ENCODE measurements around the gene LMO2. TPM values are rescaled to one million over a fixed set of nuclear protein-coding genes. Genes with fewer than 3 reads are reported as not detected.

LMO2 gene
- polyA plus RNA-seq, 3 donors = 48.8 to 140 (median 75.8) TPM

DNA sequence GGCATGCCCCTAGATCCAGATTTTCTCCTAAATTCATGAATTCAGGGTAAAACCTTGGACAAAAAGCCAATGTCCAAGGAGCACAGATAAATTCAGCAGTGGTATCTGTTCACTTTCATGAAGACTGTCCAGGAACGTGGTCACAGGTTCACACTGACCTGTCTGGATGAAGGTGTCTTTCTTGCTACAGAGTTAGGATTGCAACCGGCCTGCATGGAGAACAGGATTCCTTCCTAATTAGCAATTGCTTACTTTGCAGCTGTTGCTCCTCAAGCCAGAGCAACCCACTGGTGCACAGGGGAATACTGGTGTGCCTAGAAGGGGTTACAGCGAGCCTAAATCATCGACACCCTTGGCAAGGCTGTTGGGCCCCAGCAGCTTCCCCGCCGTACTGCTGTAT is 47.6 kb downstream of the LMO2 start:
- H3K27me3 ChIP-seq (ENCODE audit: control insufficient read depth in 2 of 2, insufficient read depth in 2 of 2, low read length in 2 of 2) = no peaks in the 10 kb centered on the region
- intact Hi-C loops (cut with micrococcal nuclease) = no loop called here
- no peak overlapping the region for H2AFZ ChIP-seq (ENCODE audit: insufficient read depth, low read depth, low read length, poor library complexity, severe bottlenecking)
- Mint-ChIP-seq H3K27me3 (ENCODE audit: low read depth in 3 of 3) (peaks cover 2 to 11% (median 6%) of the 10 kb centered on the region in 3 donors), H3K4me1 (no peaks in the 10 kb centered on the region), H3K36me3 (peaks cover 0 to 2% of the 10 kb centered on the region in 2 donors), H3K27ac (no peak overlapping the region), H3K9me3 (peaks cover 0 to 4% (median 0%) of the 10 kb centered on the region in 7 donors), H3K4me3 (no peak overlapping the region)
- H3K36me3 ChIP-seq (replicated peaks in 1 of 2; ENCODE audit: control insufficient read depth in 1 of 2, insufficient read depth in 2 of 2, low read length in 2 of 2) = no peaks in the 10 kb centered on the region
- H3K27ac ChIP-seq (ENCODE audit: low read depth in 1 of 2, low read length in 2 of 2) = no peak overlapping the region
- no peaks in the 10 kb centered on the region for H3K4me1 ChIP-seq (ENCODE audit: control insufficient read depth in 1 of 2, insufficient read depth in 2 of 2, low read length in 2 of 2)
- no peak overlapping the region for H3K9ac ChIP-seq (ENCODE audit: insufficient read depth, low read length, poor library complexity, severe bottlenecking)
- no peak overlapping the region for H3K4me2 ChIP-seq (replicated peaks; ENCODE audit: extremely low read depth, low read length, poor library complexity, severe bottlenecking)
- H3K4me3 ChIP-seq (replicated peaks in 1 of 3; ENCODE audit: low read depth in 2 of 3, low read length in 3 of 3) = no peak overlapping the region
- TF ChIP-seq, protein P1, sequence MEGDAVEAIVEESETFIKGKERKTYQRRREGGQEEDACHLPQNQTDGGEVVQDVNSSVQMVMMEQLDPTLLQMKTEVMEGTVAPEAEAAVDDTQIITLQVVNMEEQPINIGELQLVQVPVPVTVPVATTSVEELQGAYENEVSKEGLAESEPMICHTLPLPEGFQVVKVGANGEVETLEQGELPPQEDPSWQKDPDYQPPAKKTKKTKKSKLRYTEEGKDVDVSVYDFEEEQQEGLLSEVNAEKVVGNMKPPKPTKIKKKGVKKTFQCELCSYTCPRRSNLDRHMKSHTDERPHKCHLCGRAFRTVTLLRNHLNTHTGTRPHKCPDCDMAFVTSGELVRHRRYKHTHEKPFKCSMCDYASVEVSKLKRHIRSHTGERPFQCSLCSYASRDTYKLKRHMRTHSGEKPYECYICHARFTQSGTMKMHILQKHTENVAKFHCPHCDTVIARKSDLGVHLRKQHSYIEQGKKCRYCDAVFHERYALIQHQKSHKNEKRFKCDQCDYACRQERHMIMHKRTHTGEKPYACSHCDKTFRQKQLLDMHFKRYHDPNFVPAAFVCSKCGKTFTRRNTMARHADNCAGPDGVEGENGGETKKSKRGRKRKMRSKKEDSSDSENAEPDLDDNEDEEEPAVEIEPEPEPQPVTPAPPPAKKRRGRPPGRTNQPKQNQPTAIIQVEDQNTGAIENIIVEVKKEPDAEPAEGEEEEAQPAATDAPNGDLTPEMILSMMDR (IDR thresholded peaks at IDR 0.05) = no peak
- H4K20me1 ChIP-seq (ENCODE audit: insufficient read depth, low read length) = peaks cover 4% of the 10 kb centered on the region
- no peaks in the 10 kb centered on the region for H3K9me3 ChIP-seq (replicated peaks in 1 of 2; ENCODE audit: control insufficient read depth in 1 of 2, insufficient read depth in 1 of 2, low read length in 2 of 2)
- no peak for DNase-seq
- no peaks in the 10 kb centered on the region for H3K79me2 ChIP-seq (ENCODE audit: insufficient read depth, low read length)
- WGBS (ENCODE audit: insufficient coverage) = 100% methylated on average over 2 of the region's 6 CpGs

DNA sequence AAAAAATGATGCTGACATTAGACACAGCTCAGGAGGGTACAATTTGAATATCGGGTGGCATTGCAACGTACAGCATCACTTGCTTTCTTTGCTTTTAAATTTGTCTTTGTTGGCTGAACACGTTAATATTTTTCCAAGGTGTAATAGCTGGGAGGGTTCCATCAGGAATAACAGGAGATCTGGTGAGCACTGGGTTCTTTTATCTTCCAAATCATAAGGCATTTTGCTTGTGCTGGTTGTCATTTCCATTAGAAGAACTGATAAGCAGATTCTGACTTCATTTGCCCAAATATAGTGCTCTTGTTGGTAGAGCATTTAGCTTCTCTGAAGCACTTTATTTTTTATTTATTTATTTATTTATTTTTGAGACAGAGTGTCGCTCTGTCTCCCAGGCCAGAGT is 48.9 kb downstream of the LMO2 start:
- TF ChIP-seq, protein P1 (IDR thresholded peaks at IDR 0.05) = no peak
- Histone ChIP-seq H2AFZ (ENCODE audit: insufficient read depth, low read depth, low read length, poor library complexity, severe bottlenecking) (no peak overlapping the region), H3K4me3 (replicated peaks in 1 of 3; ENCODE audit: low read depth in 2 of 3, low read length in 3 of 3) (no peak overlapping the region), H3K4me1 (ENCODE audit: control insufficient read depth in 1 of 2, insufficient read depth in 2 of 2, low read length in 2 of 2) (no peaks in the 10 kb centered on the region), H3K27me3 (ENCODE audit: control insufficient read depth in 2 of 2, insufficient read depth in 2 of 2, low read length in 2 of 2) (no peaks in the 10 kb centered on the region), H3K79me2 (ENCODE audit: insufficient read depth, low read length) (no peaks in the 10 kb centered on the region), H4K20me1 (ENCODE audit: insufficient read depth, low read length) (peaks cover 3% of the 10 kb centered on the region), H3K9me3 (replicated peaks in 1 of 2; ENCODE audit: control insufficient read depth in 1 of 2, insufficient read depth in 1 of 2, low read length in 2 of 2) (no peaks in the 10 kb centered on the region), H3K9ac (ENCODE audit: insufficient read depth, low read length, poor library complexity, severe bottlenecking) (no peak overlapping the region), H3K36me3 (replicated peaks in 1 of 2; ENCODE audit: control insufficient read depth in 1 of 2, insufficient read depth in 2 of 2, low read length in 2 of 2) (no peaks in the 10 kb centered on the region), H3K4me2 (replicated peaks; ENCODE audit: extremely low read depth, low read length, poor library complexity, severe bottlenecking) (no peak overlapping the region), H3K27ac (ENCODE audit: low read depth in 1 of 2, low read length in 2 of 2) (no peak overlapping the region)
- no peak overlapping the region for H3K4me3 Mint-ChIP-seq
- intact Hi-C loops (cut with micrococcal nuclease) = no loop called here
- no peak for DNase-seq
- WGBS (ENCODE audit: insufficient coverage) = 100% methylated on average over 2 of the region's 4 CpGs
- H3K9me3 Mint-ChIP-seq = no peaks in the 10 kb centered on the region
- no peak overlapping the region for H3K27ac Mint-ChIP-seq
- H3K36me3 Mint-ChIP-seq = no peaks in the 10 kb centered on the region
- H3K27me3 Mint-ChIP-seq (ENCODE audit: low read depth in 3 of 3) = peaks cover 2 to 9% (median 6%) of the 10 kb centered on the region in 3 donors
- no peaks in the 10 kb centered on the region for H3K4me1 Mint-ChIP-seq

Data from CD14-positive monocyte (primary cell).